HUDEP-2 (cell line): ENCODE data around the gene TRIM44.

Experiments used
- DNase-seq, 76 experiments: peaks; one replicate each; lab custom pipeline; 2025; ENCODE audit not compliant: unreplicated experiment in 76 of 76; lab: John Stamatoyannopoulos, UW

TRIM44 gene, protein sequence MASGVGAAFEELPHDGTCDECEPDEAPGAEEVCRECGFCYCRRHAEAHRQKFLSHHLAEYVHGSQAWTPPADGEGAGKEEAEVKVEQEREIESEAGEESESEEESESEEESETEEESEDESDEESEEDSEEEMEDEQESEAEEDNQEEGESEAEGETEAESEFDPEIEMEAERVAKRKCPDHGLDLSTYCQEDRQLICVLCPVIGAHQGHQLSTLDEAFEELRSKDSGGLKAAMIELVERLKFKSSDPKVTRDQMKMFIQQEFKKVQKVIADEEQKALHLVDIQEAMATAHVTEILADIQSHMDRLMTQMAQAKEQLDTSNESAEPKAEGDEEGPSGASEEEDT

DNA sequence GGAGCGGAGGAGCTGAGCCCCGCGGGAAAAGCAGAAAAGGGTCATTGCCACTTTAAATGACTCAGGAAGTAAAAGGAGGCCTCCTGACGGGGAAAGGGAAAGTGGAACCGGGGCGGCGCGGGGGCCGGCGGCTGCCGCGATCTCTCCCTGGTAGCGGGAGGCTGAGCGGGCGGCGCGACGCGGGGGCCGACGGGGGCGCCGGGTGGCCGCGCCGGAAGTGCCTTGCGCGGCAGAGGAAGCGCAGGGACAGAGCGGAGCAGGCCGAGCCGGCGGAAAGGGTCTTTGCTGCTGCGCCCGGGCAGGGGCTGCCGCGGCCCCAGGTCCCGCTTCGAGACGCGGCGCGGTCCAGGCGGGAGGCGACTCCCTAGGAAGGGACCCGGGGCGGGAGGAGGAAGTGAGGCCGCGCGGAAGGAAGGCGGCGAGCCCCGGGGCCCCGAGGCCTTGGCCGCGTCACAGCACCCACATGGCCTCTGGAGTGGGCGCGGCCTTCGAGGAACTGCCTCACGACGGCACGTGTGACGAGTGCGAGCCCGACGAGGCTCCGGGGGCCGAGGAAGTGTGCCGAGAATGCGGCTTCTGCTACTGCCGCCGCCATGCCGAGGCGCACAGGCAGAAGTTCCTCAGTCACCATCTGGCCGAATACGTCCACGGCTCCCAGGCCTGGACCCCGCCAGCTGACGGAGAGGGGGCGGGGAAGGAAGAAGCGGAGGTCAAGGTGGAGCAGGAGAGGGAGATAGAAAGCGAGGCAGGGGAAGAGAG is at the start of gene TRIM44:
Gene TRIM44 (plus strand): TSS at position 127 of the 759 bp plus-strand sequence. CDS start 337 bp downstream, at position 464.
- peak in 74 of 76 experiments; percentile 9 to 81 (median 64) for DNase-seq

GRCh38 chr11:35614939-35615569 is 47.5 kb upstream of the TRIM44 start:
- DNase-seq: no peak

- DNase-seq: peak in 34 of 76 experiments; percentile 1 to 76 (median 26)
These were observed 46.4 kb upstream of the TRIM44 start for GRCh38 chr11:35615921-35616900.

DNA sequence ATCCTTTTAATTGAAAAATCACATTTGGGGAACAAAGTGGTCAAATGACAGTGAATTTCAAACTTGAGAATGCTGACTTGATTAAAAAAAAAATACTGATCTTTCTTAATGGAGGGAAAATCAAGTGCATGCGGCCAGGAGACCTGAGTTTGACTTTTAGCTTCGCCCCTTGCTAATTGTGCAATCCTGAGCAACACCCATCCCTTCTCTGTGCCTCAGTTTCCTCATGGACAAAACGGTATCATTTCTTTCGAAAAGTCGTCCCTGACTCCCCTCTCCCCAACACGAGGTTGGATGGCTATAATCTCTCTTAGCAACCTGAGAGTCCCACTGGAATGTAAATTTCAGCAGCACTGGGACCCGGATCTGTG is 45.3 kb upstream of the TRIM44 start:
- DNase-seq: no peak

GRCh38 chr11:35617687-35618496 is 44.7 kb upstream of the TRIM44 start, which contains the start of gene FJX1:
Gene FJX1 (plus strand): TSS chr11:35618460. CDS start chr11:35618637, 177 bp downstream.
- peak in 53 of 76 experiments; percentile 2 to 65 (median 36) for DNase-seq

GRCh38 chr11:35618497-35619115 is 44.0 kb upstream of the TRIM44 start:
- peak in 11 of 76 experiments; percentile 20 to 62 (median 52) for DNase-seq

- DNase-seq: peak in 70 of 76 experiments; percentile 14 to 76 (median 52)
These were observed 43.3 kb upstream of the TRIM44 start for GRCh38 chr11:35619116-35619854.

- DNase-seq: peak in 27 of 76 experiments; percentile 2 to 57 (median 12)
These were observed 42.5 kb upstream of the TRIM44 start for GRCh38 chr11:35619855-35620640.

GRCh38 chr11:35620795-35621194 is 41.8 kb upstream of the TRIM44 start:
- no peak for DNase-seq

DNA sequence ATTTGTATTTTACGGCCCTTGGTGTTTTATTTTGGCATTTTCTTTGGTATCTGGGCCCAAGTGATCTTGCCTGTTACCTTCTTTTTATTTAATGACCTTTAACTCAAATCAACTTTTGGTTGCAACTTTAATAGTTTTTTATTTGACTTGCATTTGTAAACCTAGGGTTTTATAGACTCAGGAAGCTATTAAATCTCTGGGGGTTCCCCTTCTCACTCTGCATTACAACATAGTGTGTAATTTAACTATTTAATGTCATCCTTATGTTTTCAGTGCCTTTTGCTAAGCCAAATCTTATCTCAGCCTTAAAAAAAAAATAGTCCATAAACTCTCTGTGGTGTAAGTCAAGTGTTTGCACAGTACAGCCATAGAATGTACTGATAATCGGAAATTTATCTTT is 41.0 kb upstream of the TRIM44 start:
- DNase-seq: no peak

DNA sequence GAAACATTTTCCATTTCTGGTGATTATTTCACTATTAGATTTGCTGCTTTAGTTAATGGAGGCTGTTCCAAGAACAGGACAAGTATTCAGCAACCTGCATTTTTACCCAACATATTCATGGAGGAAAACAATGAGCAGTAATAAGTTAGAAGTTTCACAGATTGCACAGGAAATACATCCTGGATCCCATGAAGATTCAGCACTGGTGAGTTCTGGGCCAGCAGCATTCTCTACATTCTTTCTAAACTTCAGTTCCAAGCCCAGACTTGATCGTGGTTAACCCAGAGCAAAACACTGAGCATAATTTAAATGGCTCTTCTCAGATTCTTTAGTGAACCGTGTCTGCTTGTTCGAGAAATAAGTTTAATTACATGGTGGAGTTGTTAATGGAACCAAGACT is 40.5 kb upstream of the TRIM44 start:
- DNase-seq: no peak

- DNase-seq: no peak
These were observed 38.9 kb upstream of the TRIM44 start for GRCh38 chr11:35623621-35624168.

GRCh38 chr11:35624316-35624715 is 38.3 kb upstream of the TRIM44 start:
- DNase-seq: no peak

- DNase-seq: no peak
These were observed 37.8 kb upstream of the TRIM44 start for GRCh38 chr11:35624781-35625180.

DNA sequence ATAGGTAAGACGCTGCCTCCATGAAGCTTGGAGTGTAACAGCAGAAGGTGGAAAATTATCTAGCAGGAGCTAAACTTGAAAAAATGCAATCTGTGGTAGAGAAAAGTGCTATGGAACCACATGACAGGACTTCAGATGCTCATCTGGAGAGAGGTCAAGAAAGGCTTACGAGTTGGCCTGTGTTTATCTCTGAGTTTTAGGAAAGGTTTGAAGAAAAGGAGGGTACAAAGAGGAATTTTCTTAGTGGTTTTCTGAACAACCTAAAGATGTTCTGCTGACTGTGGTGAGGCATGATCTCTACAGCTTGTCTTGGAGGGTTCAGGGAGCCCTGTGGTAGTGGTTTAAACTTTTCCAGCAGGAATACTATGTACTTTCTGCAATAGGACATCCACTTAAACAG is 36.1 kb upstream of the TRIM44 start:
- no peak for DNase-seq

DNA sequence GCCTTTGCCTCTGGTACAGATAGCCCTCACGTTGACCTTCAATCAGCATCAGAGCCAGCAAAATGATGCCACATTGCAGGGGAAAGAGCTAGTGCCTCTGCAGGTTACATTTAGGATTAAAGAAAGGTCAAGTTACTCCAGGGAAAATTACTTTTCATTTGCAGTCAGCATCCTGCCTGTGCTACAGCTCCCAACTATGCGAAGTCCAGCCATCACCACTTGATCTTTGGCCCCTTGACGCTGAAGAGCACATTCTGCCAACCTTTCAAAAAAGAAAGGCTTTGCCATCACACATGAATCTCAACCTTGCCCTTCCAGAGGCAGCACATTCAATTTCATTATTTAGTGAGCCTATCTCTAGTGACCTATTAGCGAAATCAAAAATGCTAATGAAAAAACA is 33.1 kb upstream of the TRIM44 start:
- no peak for DNase-seq

DNA sequence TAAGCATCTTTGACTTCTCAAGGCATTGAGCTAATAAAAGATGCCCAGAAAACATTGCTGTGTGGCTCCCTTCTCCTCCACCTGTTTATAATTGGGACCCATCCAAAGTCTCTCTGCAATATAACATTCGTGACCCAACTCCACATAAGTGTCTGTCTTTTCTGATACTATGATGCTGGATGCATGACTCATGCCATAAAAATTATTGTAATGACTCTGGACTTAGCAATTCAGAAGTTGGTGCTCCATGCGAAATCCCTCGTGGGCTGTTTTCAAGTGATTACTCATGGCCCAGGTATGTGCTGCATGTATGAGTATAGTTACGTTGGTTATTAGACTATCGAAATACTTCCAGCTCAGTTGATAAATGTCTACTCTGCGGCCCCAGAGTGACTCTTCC is 32.7 kb upstream of the TRIM44 start:
- DNase-seq: no peak
